HEK293 (cell line): ENCODE results near the gene DLX5.
A peak's percentile ranks its signal among the peaks of the same experiment; 100 is the strongest.

Experiments used
- CTCF ChIA-PET: fragments of 350-600 bp; formaldehyde crosslinking; extraction: SDS; loops from one replicate; lab custom pipeline; 2021; ENCODE audit warnings: antibody characterized with exemption; lab: Yijun Ruan, JAX
- POLR2A ChIA-PET: fragments of 300-600 bp; formaldehyde crosslinking; extraction: SDS; loops from one replicate; lab custom pipeline; 2020; ENCODE audit warnings: antibody characterized with exemption, inconsistent platforms; lab: Yijun Ruan, JAX
- H3K27ac ChIP-seq: fragments of 200-500 bp; sonication (Bioruptor generic); 2 replicates; pipeline ENCODE4 v1.5.1; 2014; ENCODE audit warnings: low read depth, low read length, control low read depth, inconsistent platforms; ENCODE audit errors: extremely low read depth
- H3K36me3 ChIP-seq, 2 experiments: fragments of 200-500 bp in 1 of 2; sonication (Bioruptor generic) in 1 of 2; 1 replicate in 1 of 2; 2 replicates in 1 of 2; pipeline ENCODE4 v1.5.1; 2014 to 2017; ENCODE audit warnings: inconsistent platforms in 2 of 2, low read length in 2 of 2; ENCODE audit not compliant: control insufficient read depth in 2 of 2, insufficient read depth in 1 of 2
- H3K4me1 ChIP-seq: fragments of 200-500 bp; sonication (Bioruptor generic); 2 replicates; pipeline ENCODE4 v1.5.1; 2014; ENCODE audit warnings: mild to moderate bottlenecking, low read length, inconsistent platforms; ENCODE audit not compliant: control insufficient read depth, insufficient read depth
- H3K4me3 ChIP-seq: 2 replicates; pipeline ENCODE4 v1.5.1; 2011; ENCODE audit warnings: low read depth, mild to moderate bottlenecking, control low read depth, low read length, moderate library complexity
- H3K9me3 ChIP-seq: fragments of 200-500 bp; sonication (Bioruptor generic); 2 replicates; pipeline ENCODE4 v1.5.1; 2014; ENCODE audit warnings: low read depth, low read length, inconsistent platforms; ENCODE audit not compliant: control insufficient read depth, insufficient read depth
- GLIS2 ChIP-seq: fragments of 450-650 bp; formaldehyde crosslinking; IDR thresholded peaks from 2 replicates; pipeline ENCODE4 v1.5.1; 2016; ENCODE audit warnings: missing biosample characterization, missing genetic modification characterization
- IKZF3 ChIP-seq: fragments of 450-650 bp; IDR thresholded peaks from 2 replicates; pipeline ENCODE4 v1.5.0; 2018; ENCODE audit warnings: missing biosample characterization, mild to moderate bottlenecking, missing genetic modification characterization, moderate library complexity
- MYNN ChIP-seq: fragments of 450-650 bp; formaldehyde crosslinking; IDR thresholded peaks from 2 replicates; pipeline ENCODE4 v1.5.1; 2016; ENCODE audit warnings: missing biosample characterization, missing genetic modification characterization, borderline replicate concordance
- PATZ1 ChIP-seq: fragments of 450-650 bp; formaldehyde crosslinking; IDR thresholded peaks from 2 replicates; pipeline ENCODE4 v1.5.1; 2016; ENCODE audit warnings: missing biosample characterization, missing genetic modification characterization
- PRDM1 ChIP-seq: fragments of 450-650 bp; formaldehyde crosslinking; IDR thresholded peaks from 2 replicates; pipeline ENCODE4; 2016; ENCODE audit warnings: missing biosample characterization, missing genetic modification characterization
- REPIN1 ChIP-seq: fragments of 450-650 bp; formaldehyde crosslinking; IDR thresholded peaks from 2 replicates; pipeline ENCODE4 v1.5.1; 2017; ENCODE audit warnings: missing biosample characterization, missing genetic modification characterization, low read depth
- TRIM28 ChIP-seq: IDR thresholded peaks from 2 replicates; pipeline ENCODE4 v1.6.1; 2011; ENCODE audit warnings: low read length, control low read depth, borderline replicate concordance
- ZBTB26 ChIP-seq: fragments of 450-650 bp; formaldehyde crosslinking; optimal IDR thresholded peaks from 2 replicates; pipeline ENCODE3; 2016; ENCODE audit warnings: missing biosample characterization, mild to moderate bottlenecking, missing genetic modification characterization
- ZBTB48 ChIP-seq: fragments of 450-650 bp; formaldehyde crosslinking; IDR thresholded peaks from 2 replicates; pipeline ENCODE4 v1.5.1; 2016; ENCODE audit warnings: missing biosample characterization, missing genetic modification characterization
- ZFHX2 ChIP-seq: fragments of 450-650 bp; formaldehyde crosslinking; conservative IDR thresholded peaks from 2 replicates; pipeline ENCODE4 v1.5.1; 2016; ENCODE audit warnings: missing biosample characterization, missing genetic modification characterization
- ZNF114 ChIP-seq: fragments of 450-650 bp; formaldehyde crosslinking; IDR thresholded peaks from 2 replicates; pipeline ENCODE4 v1.5.0; 2017; ENCODE audit warnings: missing biosample characterization, missing genetic modification characterization
- ZNF211 ChIP-seq: fragments of 450-650 bp; formaldehyde crosslinking; IDR thresholded peaks from 2 replicates; pipeline ENCODE4 v1.5.1; 2016; ENCODE audit warnings: low read depth, missing biosample characterization, missing genetic modification characterization
- ZNF335 ChIP-seq: fragments of 450-650 bp; formaldehyde crosslinking; conservative IDR thresholded peaks from 2 replicates; pipeline ENCODE4 v1.5.1; 2016; ENCODE audit warnings: missing biosample characterization, missing genetic modification characterization
- ZNF354C ChIP-seq: fragments of 450-650 bp; formaldehyde crosslinking; IDR thresholded peaks from 2 replicates; pipeline ENCODE4 v1.5.1; 2016; ENCODE audit warnings: missing biosample characterization, missing genetic modification characterization, low read depth, borderline replicate concordance
- ZNF530 ChIP-seq: fragments of 450-650 bp; formaldehyde crosslinking; IDR thresholded peaks from 2 replicates; pipeline ENCODE4 v1.5.1; 2016; ENCODE audit warnings: low read depth, missing biosample characterization, missing genetic modification characterization
- ZNF585B ChIP-seq: fragments of 450-650 bp; formaldehyde crosslinking; IDR thresholded peaks from 2 replicates; pipeline ENCODE4 v1.5.1; 2016; ENCODE audit warnings: missing biosample characterization, missing genetic modification characterization
- ZNF600 ChIP-seq: fragments of 450-650 bp; formaldehyde crosslinking; IDR thresholded peaks from 2 replicates; pipeline ENCODE4 v1.5.1; 2016; ENCODE audit warnings: missing biosample characterization, missing genetic modification characterization
- ZNF626 ChIP-seq: fragments of 450-650 bp; sonication (Bioruptor Pico); formaldehyde crosslinking; IDR thresholded peaks from 2 replicates; pipeline ENCODE4 v1.5.1; 2018; ENCODE audit warnings: missing biosample characterization, missing genetic modification characterization, inconsistent platforms
- ZNF76 ChIP-seq: fragments of 450-650 bp; formaldehyde crosslinking; IDR thresholded peaks from 2 replicates; pipeline ENCODE4; 2016; ENCODE audit warnings: low read depth, missing biosample characterization, missing genetic modification characterization, borderline replicate concordance
- TF ChIP-seq, protein P1 (sequence below): fragments of 450-650 bp; formaldehyde crosslinking; IDR thresholded peaks from 2 replicates; pipeline ENCODE4 v1.5.1; 2016; ENCODE audit warnings: missing biosample characterization, missing genetic modification characterization
- TF ChIP-seq, protein P2 (sequence below): fragments of 450-650 bp; formaldehyde crosslinking; conservative IDR thresholded peaks from 2 replicates; pipeline ENCODE4 v1.5.1; 2016; ENCODE audit warnings: low read depth, missing biosample characterization, missing genetic modification characterization
- TF ChIP-seq, protein P3 (sequence below): fragments of 450-650 bp; formaldehyde crosslinking; IDR thresholded peaks from 2 replicates; pipeline ENCODE4 v1.5.1; 2017; ENCODE audit warnings: missing biosample characterization, missing genetic modification characterization
- TF ChIP-seq, protein P4 (sequence below): fragments of 450-650 bp; formaldehyde crosslinking; IDR thresholded peaks from 2 replicates; pipeline ENCODE4 v1.5.1; 2016; ENCODE audit warnings: missing biosample characterization, missing genetic modification characterization

DLX5 gene

DNA sequence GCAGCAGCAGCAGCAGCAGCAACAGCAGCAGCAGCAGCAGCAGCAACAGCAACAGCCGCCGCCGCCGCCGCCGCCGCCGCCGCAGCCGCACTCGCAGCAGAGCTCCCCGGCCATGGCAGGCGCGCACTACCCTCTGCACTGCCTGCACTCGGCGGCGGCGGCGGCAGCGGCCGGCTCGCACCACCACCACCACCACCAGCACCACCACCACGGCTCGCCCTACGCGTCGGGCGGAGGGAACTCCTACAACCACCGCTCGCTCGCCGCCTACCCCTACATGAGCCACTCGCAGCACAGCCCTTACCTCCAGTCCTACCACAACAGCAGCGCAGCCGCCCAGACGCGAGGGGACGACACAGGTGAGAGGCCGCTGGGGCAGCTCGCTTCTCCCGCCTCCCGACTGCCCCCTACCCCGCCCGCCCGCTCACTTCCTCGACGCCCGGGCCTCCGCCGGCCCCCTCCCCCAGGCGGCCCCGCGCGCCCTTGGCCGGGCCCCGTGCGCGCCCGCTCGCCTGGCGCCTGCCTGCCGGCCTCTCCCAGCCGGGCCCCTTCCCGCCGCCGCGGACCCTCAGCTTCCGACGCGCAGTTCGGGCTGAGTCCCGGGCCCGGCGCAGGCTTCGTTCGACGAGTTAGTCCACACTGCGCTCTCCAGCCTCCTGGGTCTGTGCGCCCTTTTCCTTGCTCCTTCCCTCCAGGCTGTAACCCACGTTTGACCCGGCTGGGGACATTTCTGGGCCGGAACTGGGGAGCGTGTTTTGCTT is 18.4 kb downstream of the DLX5 start (continued):
- TF ChIP-seq ZBTB26 (tag by site-specific recombination) (peak; percentile 90), ZNF600 (tag by site-specific recombination) (peak; percentile 97), ZNF354C (no peak)
- TF ChIP-seq, all 188 proteins: peak for 31

- H3K9me3 ChIP-seq: no peaks in the 10 kb centered on the region
- ChIA-PET POLR2A (interaction anchor here (0.5 to 2.9 kb wide), 10 partner anchors 10 to 1859 kb away, joined by 3 to 44 read pairs (median 5); partner anchors contain the start of gene DLX5), CTCF (interaction anchor here (0.6 to 4.8 kb wide), 8 partner anchors 10 to 1089 kb away, joined by 3 to 19 read pairs (median 4); no protein-coding TSS in a partner anchor)
- peaks cover 3% of the 10 kb centered on the region; the same call in 1 of the 2 replicates for H3K4me1 ChIP-seq
- H3K36me3 ChIP-seq: peaks cover 15% of the 10 kb centered on the region in 2 experiments
- H3K4me3 ChIP-seq: peak within 1 kb of the TSS; percentile 72
- H3K27ac ChIP-seq: peak within 1 kb of the TSS; percentile 84
- TF ChIP-seq, protein P1, sequence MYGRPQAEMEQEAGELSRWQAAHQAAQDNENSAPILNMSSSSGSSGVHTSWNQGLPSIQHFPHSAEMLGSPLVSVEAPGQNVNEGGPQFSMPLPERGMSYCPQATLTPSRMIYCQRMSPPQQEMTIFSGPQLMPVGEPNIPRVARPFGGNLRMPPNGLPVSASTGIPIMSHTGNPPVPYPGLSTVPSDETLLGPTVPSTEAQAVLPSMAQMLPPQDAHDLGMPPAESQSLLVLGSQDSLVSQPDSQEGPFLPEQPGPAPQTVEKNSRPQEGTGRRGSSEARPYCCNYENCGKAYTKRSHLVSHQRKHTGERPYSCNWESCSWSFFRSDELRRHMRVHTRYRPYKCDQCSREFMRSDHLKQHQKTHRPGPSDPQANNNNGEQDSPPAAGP (tag by site-specific recombination): no peak
- TF ChIP-seq PATZ1 (tag by site-specific recombination): peak; percentile 82
- TF ChIP-seq GLIS2: peak; percentile 91
- no peak for TF ChIP-seq TRIM28
- TF ChIP-seq PRDM1 (tag by site-specific recombination): peak; percentile 71
- no peak for TF ChIP-seq MYNN
- TF ChIP-seq ZNF530 (tag by site-specific recombination): no peak
- TF ChIP-seq, protein P2, sequence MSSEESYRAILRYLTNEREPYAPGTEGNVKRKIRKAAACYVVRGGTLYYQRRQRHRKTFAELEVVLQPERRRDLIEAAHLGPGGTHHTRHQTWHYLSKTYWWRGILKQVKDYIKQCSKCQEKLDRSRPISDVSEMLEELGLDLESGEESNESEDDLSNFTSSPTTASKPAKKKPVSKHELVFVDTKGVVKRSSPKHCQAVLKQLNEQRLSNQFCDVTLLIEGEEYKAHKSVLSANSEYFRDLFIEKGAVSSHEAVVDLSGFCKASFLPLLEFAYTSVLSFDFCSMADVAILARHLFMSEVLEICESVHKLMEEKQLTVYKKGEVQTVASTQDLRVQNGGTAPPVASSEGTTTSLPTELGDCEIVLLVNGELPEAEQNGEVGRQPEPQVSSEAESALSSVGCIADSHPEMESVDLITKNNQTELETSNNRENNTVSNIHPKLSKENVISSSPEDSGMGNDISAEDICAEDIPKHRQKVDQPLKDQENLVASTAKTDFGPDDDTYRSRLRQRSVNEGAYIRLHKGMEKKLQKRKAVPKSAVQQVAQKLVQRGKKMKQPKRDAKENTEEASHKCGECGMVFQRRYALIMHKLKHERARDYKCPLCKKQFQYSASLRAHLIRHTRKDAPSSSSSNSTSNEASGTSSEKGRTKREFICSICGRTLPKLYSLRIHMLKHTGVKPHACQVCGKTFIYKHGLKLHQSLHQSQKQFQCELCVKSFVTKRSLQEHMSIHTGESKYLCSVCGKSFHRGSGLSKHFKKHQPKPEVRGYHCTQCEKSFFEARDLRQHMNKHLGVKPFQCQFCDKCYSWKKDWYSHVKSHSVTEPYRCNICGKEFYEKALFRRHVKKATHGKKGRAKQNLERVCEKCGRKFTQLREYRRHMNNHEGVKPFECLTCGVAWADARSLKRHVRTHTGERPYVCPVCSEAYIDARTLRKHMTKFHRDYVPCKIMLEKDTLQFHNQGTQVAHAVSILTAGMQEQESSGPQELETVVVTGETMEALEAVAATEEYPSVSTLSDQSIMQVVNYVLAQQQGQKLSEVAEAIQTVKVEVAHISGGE (tag by site-specific recombination): no peak
- TF ChIP-seq, protein P3, sequence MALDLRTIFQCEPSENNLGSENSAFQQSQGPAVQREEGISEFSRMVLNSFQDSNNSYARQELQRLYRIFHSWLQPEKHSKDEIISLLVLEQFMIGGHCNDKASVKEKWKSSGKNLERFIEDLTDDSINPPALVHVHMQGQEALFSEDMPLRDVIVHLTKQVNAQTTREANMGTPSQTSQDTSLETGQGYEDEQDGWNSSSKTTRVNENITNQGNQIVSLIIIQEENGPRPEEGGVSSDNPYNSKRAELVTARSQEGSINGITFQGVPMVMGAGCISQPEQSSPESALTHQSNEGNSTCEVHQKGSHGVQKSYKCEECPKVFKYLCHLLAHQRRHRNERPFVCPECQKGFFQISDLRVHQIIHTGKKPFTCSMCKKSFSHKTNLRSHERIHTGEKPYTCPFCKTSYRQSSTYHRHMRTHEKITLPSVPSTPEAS (tag by site-specific recombination): no peak
- TF ChIP-seq ZNF585B (tag by site-specific recombination): no peak
- TF ChIP-seq ZNF626 (tag by site-specific recombination): no peak
- TF ChIP-seq IKZF3 (tag by site-specific recombination): peak; percentile 47; the same call in 1 of the 2 replicates
- no peak for TF ChIP-seq ZNF114 (tag by site-specific recombination)
- TF ChIP-seq REPIN1 (tag by site-specific recombination): no peak
- TF ChIP-seq ZNF335 (tag by site-specific recombination): peak; percentile 74
- TF ChIP-seq, protein P4, sequence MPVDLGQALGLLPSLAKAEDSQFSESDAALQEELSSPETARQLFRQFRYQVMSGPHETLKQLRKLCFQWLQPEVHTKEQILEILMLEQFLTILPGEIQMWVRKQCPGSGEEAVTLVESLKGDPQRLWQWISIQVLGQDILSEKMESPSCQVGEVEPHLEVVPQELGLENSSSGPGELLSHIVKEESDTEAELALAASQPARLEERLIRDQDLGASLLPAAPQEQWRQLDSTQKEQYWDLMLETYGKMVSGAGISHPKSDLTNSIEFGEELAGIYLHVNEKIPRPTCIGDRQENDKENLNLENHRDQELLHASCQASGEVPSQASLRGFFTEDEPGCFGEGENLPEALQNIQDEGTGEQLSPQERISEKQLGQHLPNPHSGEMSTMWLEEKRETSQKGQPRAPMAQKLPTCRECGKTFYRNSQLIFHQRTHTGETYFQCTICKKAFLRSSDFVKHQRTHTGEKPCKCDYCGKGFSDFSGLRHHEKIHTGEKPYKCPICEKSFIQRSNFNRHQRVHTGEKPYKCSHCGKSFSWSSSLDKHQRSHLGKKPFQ (tag by site-specific recombination): no peak
- TF ChIP-seq ZNF211: no peak
- peak; percentile 39; the same call in 1 of the 2 replicates for TF ChIP-seq ZFHX2 (tag by site-specific recombination)
- TF ChIP-seq ZNF76 (tag by site-specific recombination): peak; percentile 25; the same call in 1 of the 2 replicates
- peak; percentile 48; the same call in 1 of the 2 replicates for TF ChIP-seq ZBTB48 (tag by site-specific recombination)
Observed at GRCh38 chr7:97005183-97006054, 19.2 kb downstream of the DLX5 start, which contains the start of gene DLX6. DLX6 (plus strand) TSS chr7:97005553; CDS start chr7:97005978, 425 bp downstream.
